C4-2B (cell line): ENCODE results near the gene CDK13.

Experiments used
- H3K27ac ChIP-seq: fragments of 450-650 bp; 2 replicates; pipeline ENCODE4 v1.5.1; 2017
- CTCF ChIP-seq: fragments of 450-650 bp; conservative IDR thresholded peaks from 2 replicates; pipeline ENCODE4 v1.5.1; 2017; ENCODE audit warnings: mild to moderate bottlenecking
- ZFX ChIP-seq: fragments of 450-650 bp; IDR thresholded peaks from 2 replicates; pipeline ENCODE4 v1.6.1; 2017

CDK13 gene

GRCh38 chr7:40009301-40009700 is 59.2 kb downstream of the CDK13 start:
- no peak for TF ChIP-seq CTCF
- no peak for TF ChIP-seq ZFX

GRCh38 chr7:40014376-40014775 is 64.3 kb downstream of the CDK13 start:
- no peak for TF ChIP-seq CTCF
- no peak for TF ChIP-seq ZFX
- no peak overlapping the region for H3K27ac ChIP-seq

More at GRCh38 chr7:40009301-40009700, 59.2 kb downstream of the CDK13 start:
- no peak overlapping the region for H3K27ac ChIP-seq

- H3K27ac ChIP-seq = no peak overlapping the region
These were observed 65.8 kb downstream of the CDK13 start for GRCh38 chr7:40015790-40016296.

GRCh38 chr7:40019558-40019957 is 69.5 kb downstream of the CDK13 start:
- H3K27ac ChIP-seq = no peak overlapping the region
- no peak for TF ChIP-seq CTCF
- TF ChIP-seq ZFX = no peak

More at GRCh38 chr7:40015790-40016296, 65.8 kb downstream of the CDK13 start:
- TF ChIP-seq ZFX = no peak
- TF ChIP-seq CTCF = no peak

GRCh38 chr7:40024048-40024447 is 74.0 kb downstream of the CDK13 start:
- TF ChIP-seq CTCF (no peak), ZFX (no peak)
- H3K27ac ChIP-seq = no peak overlapping the region

- TF ChIP-seq ZFX (no peak), CTCF (no peak)
- H3K27ac ChIP-seq = no peak overlapping the region
These were observed 74.8 kb downstream of the CDK13 start for GRCh38 chr7:40024841-40025240.

- no peak overlapping the region for H3K27ac ChIP-seq
- TF ChIP-seq CTCF (no peak), ZFX (no peak)
These were observed 77.5 kb downstream of the CDK13 start for GRCh38 chr7:40027545-40027944.
